SKM-1 (cell line): Measurements from ENCODE around the gene ZNF500.

Source experiments
- DNase-seq: peaks from one replicate; lab custom pipeline; 2025; ENCODE audit not compliant: unreplicated experiment; lab: John Stamatoyannopoulos, UW

The ZNF500 gene

GRCh38 chr16:4766875-4767628, at the start of gene ZNF500:
Gene ZNF500, minus strand, starts transcription at chr16:4767162. Its CDS starts 1,184 bp downstream, at chr16:4765978.
- peak; percentile 86 for DNase-seq

GRCh38 chr16:4814542-4815173, 47.7 kb upstream of the ZNF500 start:
- DNase-seq, result no peak

- DNase-seq, result no peak
Measured at GRCh38 chr16:4814046-4814445, 47.1 kb upstream of the ZNF500 start.

- DNase-seq, result no peak
Measured at GRCh38 chr16:4813251-4814003, 46.5 kb upstream of the ZNF500 start.

GRCh38 chr16:4811773-4812172, 44.8 kb upstream of the ZNF500 start:
- no peak for DNase-seq

GRCh38 chr16:4811242-4811641, 44.3 kb upstream of the ZNF500 start:
- DNase-seq, result no peak

GRCh38 chr16:4806280-4806679, 39.3 kb upstream of the ZNF500 start:
- no peak for DNase-seq

- DNase-seq, result no peak
Measured at GRCh38 chr16:4805231-4805630, 38.3 kb upstream of the ZNF500 start.

- no peak for DNase-seq
Measured at GRCh38 chr16:4803898-4804762, 37.2 kb upstream of the ZNF500 start.

- DNase-seq, result no peak
Measured at GRCh38 chr16:4803401-4803844, 36.5 kb upstream of the ZNF500 start.

GRCh38 chr16:4802659-4803287, 35.8 kb upstream of the ZNF500 start:
- peak; percentile 85 for DNase-seq

- peak; percentile 38 for DNase-seq
Measured at GRCh38 chr16:4801962-4802658, 35.1 kb upstream of the ZNF500 start, which contains the start of gene ROGDI. Gene ROGDI, minus strand, starts transcription at chr16:4802633. Its CDS starts 62 bp downstream, at chr16:4802571.

GRCh38 chr16:4801051-4801961, 34.3 kb upstream of the ZNF500 start:
- DNase-seq, result no peak

GRCh38 chr16:4800290-4801041, 33.5 kb upstream of the ZNF500 start:
- DNase-seq, result peak; percentile 78

GRCh38 chr16:4799171-4799855, 32.4 kb upstream of the ZNF500 start:
- DNase-seq, result no peak

GRCh38 chr16:4798456-4798855, 31.5 kb upstream of the ZNF500 start:
- DNase-seq, result no peak

- no peak for DNase-seq
Measured at GRCh38 chr16:4797805-4798252, 30.9 kb upstream of the ZNF500 start.
